ENCODE measurements around the gene TMEM263. TPM values are rescaled to one million over a fixed set of nuclear protein-coding genes. Genes with fewer than 3 reads are reported as not detected.

TMEM263 gene
- polyA plus RNA-seq, 1 donor from 2014 or later, result 27.1 TPM

DNA sequence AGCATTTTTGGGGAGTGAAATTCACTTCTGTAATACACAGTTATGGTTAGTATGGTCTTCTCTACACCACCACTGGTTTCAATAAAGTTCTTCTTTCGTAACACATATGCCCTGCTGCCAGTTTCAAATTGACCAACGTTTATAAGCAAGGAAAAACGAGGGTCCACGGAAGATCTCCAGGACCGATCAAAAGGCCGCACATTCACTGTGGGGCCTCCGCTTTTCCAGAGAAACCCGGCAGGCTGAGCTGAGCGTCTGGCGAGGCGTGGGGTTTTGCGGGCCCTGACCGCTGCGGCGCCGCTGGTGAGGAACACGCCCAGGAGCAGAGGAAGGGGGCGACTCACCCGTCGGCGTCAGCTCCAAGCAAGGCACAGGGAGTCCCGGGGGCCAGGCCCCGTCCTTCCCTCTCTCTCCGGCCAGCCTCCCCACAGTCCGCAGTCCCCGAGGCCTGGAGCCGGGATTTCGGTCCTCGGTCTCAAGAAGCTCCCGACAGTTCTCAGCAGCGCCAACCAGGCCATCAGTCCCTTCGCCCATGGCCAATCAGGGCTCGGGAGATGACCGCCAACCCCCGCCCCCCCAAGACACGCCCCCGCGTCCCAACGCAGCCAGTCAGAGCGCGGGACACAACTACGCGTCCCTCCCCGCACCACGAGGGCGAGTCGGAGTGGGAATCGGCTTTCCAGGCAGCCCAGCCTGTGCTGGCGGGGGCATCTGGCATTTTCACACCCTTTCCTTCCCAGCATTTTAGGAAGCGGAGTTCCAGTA lies 31.1 kb downstream of the TMEM263 start, which contains the start of gene MTERF2:
Gene MTERF2, minus strand, starts transcription at position 522 of the 765 bp plus-strand sequence. CDS start 8,432 bp downstream, outside the sequence.
- Histone ChIP-seq H3K9me3 (ENCODE audit: low read length) (no peaks in the 10 kb centered on the region), H3K4me3 (ENCODE audit: low read length) (peak within 1 kb of the TSS; percentile 97), H3K4me2 (ENCODE audit: low read length) (peak within 1 kb of the TSS; percentile 90), H3K79me2 (replicated peaks; ENCODE audit: insufficient read depth, low read length) (no peaks in the 10 kb centered on the region), H3K27ac (ENCODE audit: low read length) (peak within 1 kb of the TSS; percentile 63), H3K9ac (ENCODE audit: low read length) (peak within 1 kb of the TSS; percentile 77), H3F3A (ENCODE audit: insufficient read depth, low read length, poor library complexity, severe bottlenecking) (no peaks in the 10 kb centered on the region), H4K20me1 (ENCODE audit: insufficient read depth) (no peaks in the 10 kb centered on the region), H2AFZ (ENCODE audit: low read depth, low read length) (peak within 1 kb of the TSS; percentile 92), H3K36me3 (ENCODE audit: insufficient read depth, low read length) (peaks cover 4% of the 10 kb centered on the region), H3K27me3 (ENCODE audit: insufficient read depth, low read depth, low read length) (no peaks in the 10 kb centered on the region), H3K9me2 (ENCODE audit: insufficient read depth, low read length) (no peaks in the 10 kb centered on the region)
- TF ChIP-seq RAD21 (conservative IDR thresholded peaks at IDR 0.05) (peak; percentile 30), MXI1 (conservative IDR thresholded peaks at IDR 0.05; ENCODE audit: poor library complexity, severe bottlenecking) (peak; percentile 66), POLR2AphosphoS5 (IDR thresholded peaks at IDR 0.05) (peak; percentile 68), EZH2 (IDR thresholded peaks at IDR 0.05; ENCODE audit: borderline replicate concordance, insufficient read depth, low read length, poor library complexity, severe bottlenecking) (no peak), SMC3 (conservative IDR thresholded peaks at IDR 0.05; ENCODE audit: poor library complexity) (peak; percentile 47), EP300 (conservative IDR thresholded peaks at IDR 0.05; ENCODE audit: poor library complexity, severe bottlenecking) (no peak), TAF1 (IDR thresholded peaks at IDR 0.05; ENCODE audit: low read depth) (peak; percentile 62)
- TF ChIP-seq, protein P1, sequence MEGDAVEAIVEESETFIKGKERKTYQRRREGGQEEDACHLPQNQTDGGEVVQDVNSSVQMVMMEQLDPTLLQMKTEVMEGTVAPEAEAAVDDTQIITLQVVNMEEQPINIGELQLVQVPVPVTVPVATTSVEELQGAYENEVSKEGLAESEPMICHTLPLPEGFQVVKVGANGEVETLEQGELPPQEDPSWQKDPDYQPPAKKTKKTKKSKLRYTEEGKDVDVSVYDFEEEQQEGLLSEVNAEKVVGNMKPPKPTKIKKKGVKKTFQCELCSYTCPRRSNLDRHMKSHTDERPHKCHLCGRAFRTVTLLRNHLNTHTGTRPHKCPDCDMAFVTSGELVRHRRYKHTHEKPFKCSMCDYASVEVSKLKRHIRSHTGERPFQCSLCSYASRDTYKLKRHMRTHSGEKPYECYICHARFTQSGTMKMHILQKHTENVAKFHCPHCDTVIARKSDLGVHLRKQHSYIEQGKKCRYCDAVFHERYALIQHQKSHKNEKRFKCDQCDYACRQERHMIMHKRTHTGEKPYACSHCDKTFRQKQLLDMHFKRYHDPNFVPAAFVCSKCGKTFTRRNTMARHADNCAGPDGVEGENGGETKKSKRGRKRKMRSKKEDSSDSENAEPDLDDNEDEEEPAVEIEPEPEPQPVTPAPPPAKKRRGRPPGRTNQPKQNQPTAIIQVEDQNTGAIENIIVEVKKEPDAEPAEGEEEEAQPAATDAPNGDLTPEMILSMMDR (IDR thresholded peaks at IDR 0.05; ENCODE audit: poor library complexity, severe bottlenecking), result peak; percentile 2
- TF ChIP-seq, protein P2, sequence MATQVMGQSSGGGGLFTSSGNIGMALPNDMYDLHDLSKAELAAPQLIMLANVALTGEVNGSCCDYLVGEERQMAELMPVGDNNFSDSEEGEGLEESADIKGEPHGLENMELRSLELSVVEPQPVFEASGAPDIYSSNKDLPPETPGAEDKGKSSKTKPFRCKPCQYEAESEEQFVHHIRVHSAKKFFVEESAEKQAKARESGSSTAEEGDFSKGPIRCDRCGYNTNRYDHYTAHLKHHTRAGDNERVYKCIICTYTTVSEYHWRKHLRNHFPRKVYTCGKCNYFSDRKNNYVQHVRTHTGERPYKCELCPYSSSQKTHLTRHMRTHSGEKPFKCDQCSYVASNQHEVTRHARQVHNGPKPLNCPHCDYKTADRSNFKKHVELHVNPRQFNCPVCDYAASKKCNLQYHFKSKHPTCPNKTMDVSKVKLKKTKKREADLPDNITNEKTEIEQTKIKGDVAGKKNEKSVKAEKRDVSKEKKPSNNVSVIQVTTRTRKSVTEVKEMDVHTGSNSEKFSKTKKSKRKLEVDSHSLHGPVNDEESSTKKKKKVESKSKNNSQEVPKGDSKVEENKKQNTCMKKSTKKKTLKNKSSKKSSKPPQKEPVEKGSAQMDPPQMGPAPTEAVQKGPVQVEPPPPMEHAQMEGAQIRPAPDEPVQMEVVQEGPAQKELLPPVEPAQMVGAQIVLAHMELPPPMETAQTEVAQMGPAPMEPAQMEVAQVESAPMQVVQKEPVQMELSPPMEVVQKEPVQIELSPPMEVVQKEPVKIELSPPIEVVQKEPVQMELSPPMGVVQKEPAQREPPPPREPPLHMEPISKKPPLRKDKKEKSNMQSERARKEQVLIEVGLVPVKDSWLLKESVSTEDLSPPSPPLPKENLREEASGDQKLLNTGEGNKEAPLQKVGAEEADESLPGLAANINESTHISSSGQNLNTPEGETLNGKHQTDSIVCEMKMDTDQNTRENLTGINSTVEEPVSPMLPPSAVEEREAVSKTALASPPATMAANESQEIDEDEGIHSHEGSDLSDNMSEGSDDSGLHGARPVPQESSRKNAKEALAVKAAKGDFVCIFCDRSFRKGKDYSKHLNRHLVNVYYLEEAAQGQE (IDR thresholded peaks at IDR 0.05; ENCODE audit: borderline replicate concordance), result peak; percentile 37

DNA sequence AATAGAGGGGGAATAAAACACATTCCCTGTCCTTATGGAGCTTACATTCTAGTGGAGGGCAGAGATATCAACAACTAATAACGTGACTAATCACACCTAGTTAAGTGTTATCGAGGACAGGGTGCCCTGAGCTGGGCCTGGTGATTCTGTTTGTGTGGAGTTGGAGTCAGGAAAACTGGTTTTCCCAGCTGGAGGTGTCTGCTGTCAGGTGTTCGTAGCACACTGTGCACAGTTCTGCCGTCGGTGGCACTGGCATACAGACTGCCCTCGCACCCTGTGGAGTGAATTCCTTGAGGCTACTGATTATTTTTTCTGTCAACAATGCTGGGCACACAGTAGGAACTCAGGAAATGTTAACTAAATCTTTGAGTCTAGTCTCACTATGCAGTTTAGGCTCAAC lies 32.1 kb downstream of the TMEM263 start:
- TF ChIP-seq TAF1 (IDR thresholded peaks at IDR 0.05; ENCODE audit: low read depth), result no peak
- TF ChIP-seq, protein P2 (IDR thresholded peaks at IDR 0.05; ENCODE audit: borderline replicate concordance), result no peak
- no peak for TF ChIP-seq EZH2 (IDR thresholded peaks at IDR 0.05; ENCODE audit: borderline replicate concordance, insufficient read depth, low read length, poor library complexity, severe bottlenecking)
- TF ChIP-seq SMC3 (conservative IDR thresholded peaks at IDR 0.05; ENCODE audit: poor library complexity), result no peak
- TF ChIP-seq EP300 (conservative IDR thresholded peaks at IDR 0.05; ENCODE audit: poor library complexity, severe bottlenecking), result no peak
- TF ChIP-seq MXI1 (conservative IDR thresholded peaks at IDR 0.05; ENCODE audit: poor library complexity, severe bottlenecking), result no peak
- TF ChIP-seq RAD21 (conservative IDR thresholded peaks at IDR 0.05), result no peak
- TF ChIP-seq, protein P1 (IDR thresholded peaks at IDR 0.05; ENCODE audit: poor library complexity, severe bottlenecking), result no peak
- no peak for TF ChIP-seq POLR2AphosphoS5 (IDR thresholded peaks at IDR 0.05)
- Histone ChIP-seq H3K79me2 (replicated peaks; ENCODE audit: insufficient read depth, low read length) (no peaks in the 10 kb centered on the region), H3F3A (ENCODE audit: insufficient read depth, low read length, poor library complexity, severe bottlenecking) (no peaks in the 10 kb centered on the region), H3K9me3 (ENCODE audit: low read length) (no peaks in the 10 kb centered on the region), H3K4me2 (ENCODE audit: low read length) (no peak overlapping the region), H3K9me2 (ENCODE audit: insufficient read depth, low read length) (no peaks in the 10 kb centered on the region), H3K27ac (ENCODE audit: low read length) (no peak overlapping the region), H3K9ac (ENCODE audit: low read length) (no peak overlapping the region), H2AFZ (ENCODE audit: low read depth, low read length) (no peak overlapping the region), H4K20me1 (ENCODE audit: insufficient read depth) (no peaks in the 10 kb centered on the region), H3K36me3 (ENCODE audit: insufficient read depth, low read length) (peaks cover 4% of the 10 kb centered on the region), H3K27me3 (ENCODE audit: insufficient read depth, low read depth, low read length) (no peaks in the 10 kb centered on the region), H3K4me3 (ENCODE audit: low read length) (peak overlapping the region; percentile 97)
